T-helper 2 cell treated with Interferon-gamma antibody and Interleukin-4, amounts not matched to agents 5 μg/mL and 100 μg/mL, for 36 hours (primary cell): Measurements from ENCODE around the gene CFAP74.

Experiments used
- DNase-seq: peaks from one replicate; pipeline ENCODE4 v3.0.0; 2021; ENCODE audit warnings: low spot score
- H3K27ac Mint-ChIP-seq: one replicate; pipeline ENCODE4 v1.8.0; 2021; ENCODE audit warnings: mild to moderate bottlenecking, mixed read lengths
- H3K27me3 Mint-ChIP-seq: one replicate; pipeline ENCODE4 v1.8.0; 2021; ENCODE audit warnings: low read depth, mixed read lengths
- H3K36me3 Mint-ChIP-seq: one replicate; pipeline ENCODE4 v1.8.0; 2021; ENCODE audit warnings: low read depth, mixed read lengths
- H3K4me1 Mint-ChIP-seq: one replicate; pipeline ENCODE4 v1.8.0; 2021; ENCODE audit warnings: low read depth, mixed read lengths
- H3K4me3 Mint-ChIP-seq: one replicate; pipeline ENCODE4 v1.8.0; 2022; ENCODE audit warnings: mild to moderate bottlenecking, moderate library complexity, mixed read lengths
- H3K9me3 Mint-ChIP-seq: one replicate; pipeline ENCODE4 v1.8.0; 2021; ENCODE audit warnings: mixed read lengths

CFAP74 gene

DNA sequence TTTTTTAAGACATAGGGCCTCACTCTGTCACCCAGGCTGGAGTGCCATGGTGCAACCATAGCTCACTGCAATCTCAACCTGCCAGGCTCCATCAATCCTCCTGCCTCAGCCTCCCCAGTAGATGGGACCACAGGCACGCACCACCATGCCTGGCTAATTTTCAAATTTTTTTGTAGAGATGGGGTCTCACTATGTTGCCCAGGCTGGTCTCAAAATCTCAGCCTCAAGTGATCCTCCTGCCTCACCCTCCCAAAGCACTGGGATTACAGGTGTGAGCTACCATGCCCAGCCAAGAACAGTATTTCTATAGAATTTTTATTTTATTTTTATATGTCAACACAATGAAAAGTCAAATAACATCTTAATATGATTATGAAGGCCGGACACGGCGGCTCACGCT lies 123.6 kb downstream of the CFAP74 start:
- H3K4me1 Mint-ChIP-seq: peaks cover 34% of the 10 kb centered on the region
- H3K9me3 Mint-ChIP-seq: no peaks in the 10 kb centered on the region
- H3K27me3 Mint-ChIP-seq: no peaks in the 10 kb centered on the region
- peaks cover 38% of the 10 kb centered on the region for H3K36me3 Mint-ChIP-seq
- DNase-seq: no peak
- H3K27ac Mint-ChIP-seq: no peak overlapping the region
- H3K4me3 Mint-ChIP-seq: no peak overlapping the region

DNA sequence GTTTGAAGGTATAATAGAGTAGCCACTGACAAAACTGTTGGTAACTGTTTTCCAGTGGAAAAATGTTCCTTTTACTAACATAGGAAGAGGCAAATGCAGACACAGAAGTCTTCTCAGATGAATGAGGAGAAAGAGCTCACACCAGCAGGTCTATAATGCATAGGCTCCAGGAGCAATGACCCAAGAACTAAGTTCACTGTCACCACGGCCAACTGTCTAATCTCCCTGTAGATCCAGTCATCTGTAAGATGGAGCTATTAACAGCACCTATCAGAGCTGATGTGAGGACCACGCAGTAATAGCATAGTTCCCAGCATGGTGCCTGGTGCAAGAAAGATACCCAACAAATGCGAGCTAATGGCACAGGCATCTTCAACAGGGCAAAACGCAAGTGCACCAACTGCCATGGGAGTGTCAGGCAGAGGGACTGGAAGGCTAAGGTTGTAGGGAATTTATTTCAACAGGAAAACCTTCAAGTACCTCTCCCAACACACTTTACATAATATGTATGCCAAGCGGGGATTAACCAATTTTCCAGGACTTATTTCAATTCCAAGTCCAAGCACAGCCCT lies 125.6 kb downstream of the CFAP74 start:
- Mint-ChIP-seq H3K4me1 (peaks cover 34% of the 10 kb centered on the region), H3K27ac (peak overlapping the region; percentile 7), H3K36me3 (peaks cover 39% of the 10 kb centered on the region), H3K4me3 (no peak overlapping the region), H3K9me3 (no peaks in the 10 kb centered on the region), H3K27me3 (no peaks in the 10 kb centered on the region)
- DNase-seq: no peak

DNA sequence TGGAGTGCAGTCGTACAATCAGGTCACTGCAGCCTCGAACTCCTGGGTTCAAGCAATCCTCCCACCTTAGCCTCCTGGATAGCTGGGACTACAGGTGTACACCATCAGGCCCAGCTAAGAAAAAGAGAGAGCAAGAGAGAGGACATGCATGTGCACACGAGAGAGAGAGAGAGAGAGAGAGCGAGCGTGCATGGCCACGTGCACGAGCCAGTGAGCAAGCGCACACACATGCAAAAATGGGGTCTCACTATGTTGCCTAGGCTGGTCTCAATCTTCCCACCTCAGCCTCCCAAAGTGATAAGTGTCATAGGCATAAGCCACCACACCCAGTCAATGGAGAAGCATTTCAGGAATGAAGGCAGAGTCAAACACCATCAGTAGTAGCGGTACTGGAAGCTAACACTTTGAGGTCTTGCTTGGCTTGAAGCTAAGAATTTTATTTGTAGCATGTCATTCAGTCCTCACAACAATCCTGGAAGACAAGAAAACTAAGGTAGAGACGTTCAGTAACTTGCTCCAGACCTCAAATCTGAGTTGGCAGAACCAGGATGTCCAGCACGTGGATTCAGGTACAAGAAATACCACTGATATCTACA lies 127.2 kb downstream of the CFAP74 start:
- Mint-ChIP-seq H3K27me3 (no peaks in the 10 kb centered on the region), H3K4me3 (peak overlapping the region; percentile 56), H3K9me3 (no peaks in the 10 kb centered on the region), H3K27ac (no peak overlapping the region), H3K4me1 (peaks cover 32% of the 10 kb centered on the region), H3K36me3 (peaks cover 45% of the 10 kb centered on the region)
- no peak for DNase-seq

DNA sequence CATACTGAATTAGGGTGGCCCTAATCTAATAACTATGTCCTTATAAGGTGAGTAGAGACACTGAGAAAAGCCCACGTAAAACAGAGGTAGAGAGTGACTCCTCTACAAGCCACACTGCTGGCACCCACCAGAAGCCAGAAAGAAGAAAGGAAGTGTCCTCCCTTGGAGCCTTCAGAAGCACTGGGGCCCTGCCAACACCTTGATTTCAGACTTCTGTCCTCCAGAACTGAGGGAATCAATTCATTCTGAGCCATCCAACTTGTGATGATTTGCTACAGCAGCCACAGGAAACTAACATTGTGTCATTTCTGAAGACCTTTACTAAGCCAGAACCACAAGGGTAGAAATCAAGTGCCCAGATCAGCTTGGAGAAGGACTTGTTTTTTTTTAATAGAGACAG lies 127.7 kb downstream of the CFAP74 start:
- no peak overlapping the region for H3K27ac Mint-ChIP-seq
- H3K4me3 Mint-ChIP-seq: peak overlapping the region; percentile 56

DNA sequence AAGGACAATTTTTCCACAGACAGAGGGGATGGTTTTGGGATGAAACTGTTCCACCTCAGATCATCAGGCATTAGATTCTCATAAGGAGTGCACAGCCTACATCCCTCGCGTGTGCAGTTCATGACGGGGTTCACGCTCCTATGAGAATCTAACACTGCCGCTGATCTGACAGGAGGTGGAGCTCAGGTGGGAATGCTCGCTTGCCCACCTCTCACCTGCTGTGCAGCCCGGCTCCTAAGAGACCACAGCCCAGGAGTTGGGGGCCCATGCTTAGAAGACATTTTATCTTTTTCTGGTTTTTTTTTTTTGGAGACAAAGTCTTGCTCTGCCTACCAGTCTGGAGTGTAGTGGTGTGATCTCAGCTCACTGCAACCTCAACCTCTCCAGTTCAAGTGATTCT lies 128.7 kb downstream of the CFAP74 start:
- Mint-ChIP-seq H3K27me3 (no peaks in the 10 kb centered on the region), H3K9me3 (no peaks in the 10 kb centered on the region), H3K36me3 (peaks cover 45% of the 10 kb centered on the region), H3K4me1 (peaks cover 31% of the 10 kb centered on the region), H3K27ac (no peak overlapping the region), H3K4me3 (no peak overlapping the region)
- DNase-seq: no peak

More for the DNA sequence above, 127.7 kb downstream of the CFAP74 start:
- Mint-ChIP-seq H3K36me3 (peaks cover 45% of the 10 kb centered on the region), H3K4me1 (peaks cover 32% of the 10 kb centered on the region), H3K27me3 (no peaks in the 10 kb centered on the region), H3K9me3 (no peaks in the 10 kb centered on the region)
- peak; percentile 27 for DNase-seq

DNA sequence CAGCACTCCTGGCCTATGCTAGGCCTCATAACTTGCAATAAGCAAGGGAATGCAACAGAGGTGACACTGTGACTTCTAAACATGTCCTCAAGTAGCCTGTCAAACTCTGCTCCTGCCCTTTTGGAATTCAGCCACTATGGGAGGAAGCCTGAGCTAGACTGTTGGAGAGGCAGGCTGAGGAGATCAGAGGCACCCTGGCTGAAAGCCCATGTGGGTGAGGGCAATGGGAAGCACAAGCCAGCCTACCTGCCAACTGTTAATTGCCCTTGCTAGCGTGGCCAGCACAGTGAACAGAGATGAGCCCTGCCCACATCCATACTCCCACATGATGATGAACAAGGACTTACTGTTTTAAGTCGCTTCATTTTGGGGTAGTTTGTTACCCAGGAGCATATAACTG lies 130.4 kb downstream of the CFAP74 start:
- Mint-ChIP-seq H3K4me3 (no peak overlapping the region), H3K36me3 (peaks cover 34% of the 10 kb centered on the region), H3K9me3 (no peaks in the 10 kb centered on the region), H3K27me3 (no peaks in the 10 kb centered on the region), H3K4me1 (peaks cover 23% of the 10 kb centered on the region), H3K27ac (no peak overlapping the region)
- DNase-seq: no peak

DNA sequence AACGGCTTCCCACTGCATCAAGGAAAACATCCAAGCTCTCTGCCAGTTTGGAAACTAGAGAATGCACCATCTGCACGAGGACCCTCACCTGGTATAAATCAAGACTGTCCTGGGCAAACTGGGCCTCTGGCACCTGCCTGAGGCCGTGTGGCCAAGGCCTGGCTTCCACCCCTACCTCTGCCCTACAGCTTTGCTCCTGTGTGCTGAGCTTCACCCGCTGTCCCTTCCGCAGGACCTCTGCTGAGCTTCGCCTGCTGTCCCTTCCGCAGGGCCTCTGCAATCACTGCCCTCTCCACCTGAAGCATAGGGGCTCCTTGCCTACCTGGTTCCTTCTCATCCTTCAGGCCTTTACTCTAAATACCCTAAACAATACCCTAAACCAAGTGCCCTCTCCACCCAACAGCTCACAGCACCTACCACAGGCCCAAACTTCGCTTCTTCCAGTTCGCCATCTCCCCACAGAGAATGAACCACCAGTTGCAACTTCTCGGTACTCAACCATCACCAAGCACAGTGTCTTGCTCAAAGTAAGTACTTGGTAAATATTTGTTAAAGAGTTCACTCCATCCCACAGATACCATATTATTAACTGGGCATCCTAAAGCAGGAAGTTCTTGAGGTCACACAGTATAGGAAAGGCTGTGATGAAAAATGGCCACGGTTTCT lies 131.1 kb downstream of the CFAP74 start:
- no peaks in the 10 kb centered on the region for H3K27me3 Mint-ChIP-seq
- no peaks in the 10 kb centered on the region for H3K9me3 Mint-ChIP-seq
- H3K36me3 Mint-ChIP-seq: peaks cover 30% of the 10 kb centered on the region
- no peak overlapping the region for H3K4me3 Mint-ChIP-seq
- H3K4me1 Mint-ChIP-seq: peaks cover 18% of the 10 kb centered on the region
- no peak overlapping the region for H3K27ac Mint-ChIP-seq
- DNase-seq: no peak
